GM15510 (cell line): ENCODE measurements around the gene ZNF619.

ENCODE experiments used
- POLR2A ChIP-seq: IDR thresholded peaks from 3 replicates; pipeline ENCODE4 v1.6.1; 2011; ENCODE audit warnings: borderline replicate concordance; ENCODE audit not compliant: insufficient read length; ENCODE audit errors: extremely low read depth

The ZNF619 gene

DNA sequence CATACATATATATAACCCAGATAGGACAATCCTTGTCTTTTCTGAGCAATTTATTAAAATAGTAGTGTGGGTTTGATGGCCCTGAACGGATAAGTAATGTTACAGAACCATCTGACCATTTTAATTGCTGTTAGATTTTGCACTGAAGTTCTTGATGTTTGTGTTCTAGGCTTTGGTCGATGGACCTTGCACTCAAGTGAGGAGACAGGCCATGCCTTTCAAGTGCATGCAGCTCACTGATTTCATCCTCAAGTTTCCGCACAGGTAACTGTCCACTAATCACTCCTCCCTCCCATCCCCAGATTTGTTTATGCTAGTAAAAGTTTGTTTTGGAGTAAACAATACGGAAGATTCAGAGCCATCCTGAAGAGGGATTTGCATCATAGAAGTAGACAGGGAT lies 18.4 kb upstream of the ZNF619 start:
- TF ChIP-seq POLR2A, result no peak

GRCh38 chr3:40461161-40461560 lies 15.8 kb upstream of the ZNF619 start:
- TF ChIP-seq POLR2A, result no peak

DNA sequence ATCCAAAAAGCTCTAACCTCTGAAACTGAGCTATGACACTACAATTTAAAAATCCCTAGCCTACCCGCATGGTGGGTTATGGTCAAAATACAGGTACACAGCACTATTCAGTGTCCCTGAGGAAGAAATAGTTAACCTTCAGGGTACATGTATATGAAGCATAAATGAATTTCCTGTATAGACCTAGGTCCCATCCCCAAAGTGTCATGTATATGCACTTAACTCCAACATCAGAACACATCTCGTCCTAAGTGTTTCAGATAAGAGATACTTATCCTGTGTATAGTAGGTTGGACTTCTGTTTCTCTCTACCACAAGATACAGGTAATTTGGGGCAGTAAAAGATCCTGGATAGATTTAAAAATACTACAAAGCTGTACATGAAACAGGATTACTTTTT lies 13.3 kb upstream of the ZNF619 start:
- no peak for TF ChIP-seq POLR2A

DNA sequence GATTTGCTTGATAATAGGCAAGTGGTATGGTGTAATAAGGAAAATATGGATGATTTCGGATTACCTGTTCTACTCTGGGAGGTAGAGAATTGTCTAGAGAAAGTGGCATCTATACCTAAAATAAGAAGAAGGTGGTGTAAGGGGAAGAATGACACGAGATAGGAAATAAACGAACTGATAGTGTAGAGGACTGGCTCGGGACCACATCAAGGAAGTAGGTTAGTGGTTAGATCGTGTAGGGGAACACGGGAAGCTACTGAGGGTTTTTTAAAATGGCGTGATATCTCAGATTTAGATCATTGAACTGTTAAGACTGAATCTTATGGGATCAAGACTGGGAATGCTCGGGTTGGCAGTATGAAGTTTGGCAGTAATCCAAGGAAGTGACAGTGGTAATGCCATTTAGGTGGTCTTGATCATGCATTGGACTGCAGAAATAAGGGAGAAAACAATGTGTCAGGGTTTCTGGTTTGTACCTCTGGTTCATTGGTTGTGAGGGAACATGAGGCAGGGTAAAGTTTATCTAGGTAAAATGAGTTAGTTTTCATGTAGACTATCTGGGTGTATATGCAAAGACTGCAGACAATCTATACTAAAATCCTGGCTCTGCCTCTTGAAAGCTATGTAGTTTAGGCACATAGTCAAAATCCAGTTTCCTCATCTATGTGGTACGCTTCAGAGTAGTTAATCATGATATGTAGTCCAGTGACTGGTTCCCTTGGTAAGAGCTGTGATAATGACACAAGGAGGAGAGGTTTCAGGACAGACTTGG lies 12.4 kb upstream of the ZNF619 start:
- no peak for TF ChIP-seq POLR2A

- TF ChIP-seq POLR2A, result no peak
These were observed 11.9 kb upstream of the ZNF619 start for GRCh38 chr3:40465111-40465407.

GRCh38 chr3:40465456-40465855 lies 11.5 kb upstream of the ZNF619 start:
- TF ChIP-seq POLR2A, result no peak

DNA sequence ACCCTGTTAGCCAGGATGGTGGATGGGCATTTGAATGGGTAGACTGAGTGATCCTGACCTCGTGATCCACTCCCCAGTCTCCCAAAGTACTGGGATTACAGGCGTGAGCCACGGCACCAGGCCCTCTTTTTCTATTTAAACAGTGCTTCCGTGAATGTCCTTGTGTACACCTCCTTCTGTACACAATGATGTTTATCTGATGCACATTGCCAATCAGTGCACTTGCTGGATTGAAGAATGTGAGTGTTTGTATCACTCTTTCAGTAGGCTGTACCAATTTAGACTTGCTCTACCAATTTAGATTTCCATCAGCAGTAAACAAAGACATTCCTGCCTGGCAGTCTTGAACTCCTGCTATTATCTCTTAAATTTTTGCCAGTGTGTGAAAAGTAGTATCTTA lies 8.9 kb upstream of the ZNF619 start:
- no peak for TF ChIP-seq POLR2A

DNA sequence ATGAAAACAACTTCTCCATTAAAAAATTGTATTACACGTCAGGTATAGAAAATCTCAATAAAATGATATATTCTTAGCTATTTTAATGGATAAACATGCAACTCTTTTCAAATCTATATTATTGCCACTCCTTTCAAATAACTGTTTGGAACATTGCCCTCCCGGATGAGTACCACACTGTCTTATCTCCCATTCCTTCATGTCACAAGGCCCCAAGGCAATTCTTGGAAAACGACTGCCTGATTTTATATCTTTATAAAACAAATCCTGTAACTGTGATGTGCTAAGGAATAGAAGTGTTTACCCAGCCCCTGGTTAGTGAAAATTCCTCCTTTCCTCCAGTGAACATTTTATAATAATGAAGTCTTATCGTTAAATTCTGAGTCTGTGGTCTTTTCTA lies 6.2 kb upstream of the ZNF619 start:
- no peak for TF ChIP-seq POLR2A

DNA sequence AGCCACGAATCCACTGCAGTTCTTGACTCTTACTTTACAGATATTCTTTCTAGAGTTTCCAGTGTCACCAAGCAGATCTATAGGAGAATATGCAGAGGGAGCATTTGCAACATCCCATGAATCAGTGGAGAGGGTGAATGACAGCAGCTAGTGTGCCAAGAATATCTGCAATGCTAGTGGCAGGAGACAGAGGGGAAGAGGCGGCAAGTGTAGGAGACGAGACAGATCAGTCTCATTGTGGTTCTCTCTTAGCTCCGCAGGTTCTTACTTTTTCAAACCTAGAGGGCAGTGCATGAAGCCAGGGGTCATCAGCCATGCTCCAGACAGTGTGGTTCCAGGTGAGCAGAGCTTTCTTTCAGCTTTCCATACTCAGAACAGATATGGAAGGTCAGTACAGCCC lies 744 bp downstream of the ZNF619 start:
- TF ChIP-seq POLR2A, result no peak

- TF ChIP-seq POLR2A, result no peak
These were observed 10.2 kb downstream of the ZNF619 start for GRCh38 chr3:40487172-40487571.

DNA sequence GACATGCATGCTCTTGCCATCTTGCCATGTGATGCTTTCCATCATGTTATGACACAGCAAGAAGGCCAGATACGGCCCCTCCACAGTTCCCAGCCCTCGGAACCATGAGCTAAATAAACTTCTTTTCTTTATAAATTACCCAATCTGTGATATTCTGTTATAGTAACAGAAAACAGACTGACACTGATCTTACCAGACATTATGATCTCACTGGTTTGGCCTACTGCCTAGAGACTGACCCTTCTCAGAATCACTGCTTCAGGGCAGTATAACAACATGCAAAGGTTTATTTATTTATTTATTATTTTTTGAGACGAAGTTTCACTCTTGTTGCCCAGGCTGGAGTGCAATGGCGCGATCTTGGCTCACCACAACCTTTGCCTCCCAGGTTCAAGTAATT lies 14.0 kb downstream of the ZNF619 start:
- no peak for TF ChIP-seq POLR2A

DNA sequence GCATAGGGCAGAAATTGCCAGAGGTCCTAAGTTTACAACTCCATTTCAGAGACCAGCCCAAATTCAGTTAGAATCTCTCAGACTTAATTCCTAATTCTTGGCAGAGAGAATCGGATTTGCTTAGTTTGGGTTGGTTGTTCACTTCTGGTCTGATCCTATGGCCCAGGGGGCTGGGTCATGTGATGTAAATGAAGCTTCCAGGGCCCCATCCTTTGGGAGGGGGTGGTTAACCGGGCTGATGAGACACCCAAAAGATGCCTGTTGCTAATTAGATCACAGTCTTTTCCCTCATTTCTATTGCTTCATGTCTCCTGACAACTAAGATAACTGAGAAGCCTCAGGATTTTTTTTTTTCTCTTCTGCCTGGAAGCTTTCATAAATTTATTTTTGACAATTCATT lies 17.8 kb downstream of the ZNF619 start:
- TF ChIP-seq POLR2A, result no peak

GRCh38 chr3:40497288-40497687 lies 20.4 kb downstream of the ZNF619 start:
- no peak for TF ChIP-seq POLR2A

DNA sequence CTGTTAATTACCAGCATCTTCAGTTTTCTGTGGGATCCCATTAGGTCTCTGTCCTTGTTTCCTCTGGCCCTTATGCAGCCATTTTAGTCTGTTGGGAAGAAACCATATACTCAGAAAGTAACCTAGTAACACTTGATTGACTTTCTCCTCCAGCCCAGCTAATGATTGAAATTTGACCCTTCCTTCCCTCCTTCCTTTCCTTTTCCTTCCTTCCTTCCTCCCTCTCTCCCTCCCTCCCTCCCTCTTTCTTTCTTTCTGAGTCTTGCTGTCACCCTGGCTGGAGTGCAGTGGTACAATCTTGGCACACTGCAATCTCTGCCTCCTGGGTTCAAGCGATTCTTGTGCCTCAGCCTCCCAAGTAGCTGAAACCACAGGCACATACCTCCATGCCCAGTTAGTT lies 23.0 kb downstream of the ZNF619 start:
- no peak for TF ChIP-seq POLR2A

- no peak for TF ChIP-seq POLR2A
These were observed 25.1 kb downstream of the ZNF619 start for GRCh38 chr3:40502034-40502433.

DNA sequence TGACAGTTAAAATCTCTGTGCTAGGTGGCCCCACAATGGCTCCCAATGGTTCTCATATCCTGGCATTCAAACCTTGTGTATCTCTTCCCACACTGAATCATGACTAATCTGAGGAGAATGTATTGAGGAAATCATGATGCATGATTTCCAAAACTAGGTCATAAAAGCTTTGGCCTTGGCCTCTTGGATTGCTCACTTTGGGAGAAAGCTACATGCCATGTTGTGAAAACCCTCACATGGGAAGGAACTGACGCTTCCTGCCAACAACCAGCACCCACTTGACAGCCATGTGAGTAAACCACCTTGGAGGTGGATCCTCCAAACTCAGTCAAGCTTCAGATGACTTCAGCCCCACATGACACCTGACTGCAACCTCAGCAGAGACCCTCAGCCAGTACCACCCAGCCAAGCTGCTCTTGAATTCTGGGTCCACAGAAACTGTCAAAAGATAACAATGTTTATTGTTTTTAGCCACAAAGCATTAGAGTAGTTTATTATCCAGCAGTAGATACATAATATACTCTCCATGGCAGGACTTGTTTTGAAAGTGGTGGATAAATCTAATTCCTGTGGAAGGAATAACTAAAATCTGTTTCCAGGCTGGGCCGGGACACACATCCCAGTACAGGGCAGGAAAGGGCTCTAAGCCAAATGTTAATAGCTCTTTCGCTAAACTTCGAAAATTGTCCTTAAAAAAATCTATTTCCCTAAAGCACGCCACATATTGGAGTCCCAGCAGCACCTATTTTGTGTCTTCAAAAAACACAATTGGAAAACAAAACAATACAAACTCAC lies 27.9 kb downstream of the ZNF619 start:
- no peak for TF ChIP-seq POLR2A

GRCh38 chr3:40505599-40506462 lies 28.9 kb downstream of the ZNF619 start, which contains the start of gene ZNF620:
Gene ZNF620, plus strand, starts transcription at chr3:40506039. Its CDS starts 314 bp downstream, at chr3:40506353.
- peak; percentile 48 for TF ChIP-seq POLR2A
